MG63 (cell line): ENCODE measurements around the gene PRKAG2. TPM values are rescaled to one million over a fixed set of nuclear protein-coding genes. Genes with fewer than 3 reads are reported as not detected.
"Not testable (repeated sequence)": the region's sequence is repeated elsewhere in the genome, so short reads cannot be mapped to it uniquely, and the experiment has no call there.

Source experiments
- DNase-seq: peaks from one replicate; pipeline ENCODE4 v3.0.0-alpha.2; 2020
- H3K27me3 ChIP-seq: fragments of 250-450 bp; sonication (Bioruptor Pico); 2 replicates; pipeline ENCODE4 v1.5.1; 2020; ENCODE audit warnings: mild to moderate bottlenecking, moderate library complexity
- H3K36me3 ChIP-seq: fragments of 250-450 bp; sonication (Bioruptor Pico); 2 replicates; pipeline ENCODE4 v1.5.1; 2020; ENCODE audit warnings: mild to moderate bottlenecking, moderate library complexity
- H3K4me3 ChIP-seq: fragments of 250-450 bp; sonication (Bioruptor Pico); 2 replicates; pipeline ENCODE4 v1.5.1; 2020; ENCODE audit warnings: mild to moderate bottlenecking, moderate library complexity
- H3K9me3 ChIP-seq: fragments of 250-450 bp; sonication (Bioruptor Pico); 2 replicates; pipeline ENCODE4 v1.5.1; 2020; ENCODE audit warnings: mild to moderate bottlenecking, moderate library complexity
- total RNA-seq: library from RNA; depleted of rRNA; stranded (reverse); fragments of >200 nt; shearing (Covaris generic); gene quantifications from 2 replicates; pipeline ENCODE4 v1.2.3, GENCODE V29; 2014; ENCODE audit warnings: low replicate concordance

Gene PRKAG2
- total RNA-seq, 1 experiment from 2014 or later, result 15.2 TPM

GRCh38 chr7:151755131-151755801 lies 121.6 kb downstream of the PRKAG2 start:
- Histone ChIP-seq H3K27me3 (no peaks in the 10 kb centered on the region), H3K36me3 (no peaks in the 10 kb centered on the region), H3K9me3 (no peaks in the 10 kb centered on the region), H3K4me3 (no peak overlapping the region)
- no peak for DNase-seq

GRCh38 chr7:151754688-151755130 lies 122.2 kb downstream of the PRKAG2 start:
- Histone ChIP-seq H3K27me3 (no peaks in the 10 kb centered on the region), H3K9me3 (no peaks in the 10 kb centered on the region), H3K36me3 (no peaks in the 10 kb centered on the region), H3K4me3 (no peak overlapping the region)
- no peak for DNase-seq

- DNase-seq, result peak; percentile 90
- H3K9me3 ChIP-seq, result no peaks in the 10 kb centered on the region
- H3K36me3 ChIP-seq, result no peaks in the 10 kb centered on the region
- H3K27me3 ChIP-seq, result no peaks in the 10 kb centered on the region
- no peak overlapping the region for H3K4me3 ChIP-seq
These were observed 122.7 kb downstream of the PRKAG2 start for GRCh38 chr7:151754142-151754590.

DNA sequence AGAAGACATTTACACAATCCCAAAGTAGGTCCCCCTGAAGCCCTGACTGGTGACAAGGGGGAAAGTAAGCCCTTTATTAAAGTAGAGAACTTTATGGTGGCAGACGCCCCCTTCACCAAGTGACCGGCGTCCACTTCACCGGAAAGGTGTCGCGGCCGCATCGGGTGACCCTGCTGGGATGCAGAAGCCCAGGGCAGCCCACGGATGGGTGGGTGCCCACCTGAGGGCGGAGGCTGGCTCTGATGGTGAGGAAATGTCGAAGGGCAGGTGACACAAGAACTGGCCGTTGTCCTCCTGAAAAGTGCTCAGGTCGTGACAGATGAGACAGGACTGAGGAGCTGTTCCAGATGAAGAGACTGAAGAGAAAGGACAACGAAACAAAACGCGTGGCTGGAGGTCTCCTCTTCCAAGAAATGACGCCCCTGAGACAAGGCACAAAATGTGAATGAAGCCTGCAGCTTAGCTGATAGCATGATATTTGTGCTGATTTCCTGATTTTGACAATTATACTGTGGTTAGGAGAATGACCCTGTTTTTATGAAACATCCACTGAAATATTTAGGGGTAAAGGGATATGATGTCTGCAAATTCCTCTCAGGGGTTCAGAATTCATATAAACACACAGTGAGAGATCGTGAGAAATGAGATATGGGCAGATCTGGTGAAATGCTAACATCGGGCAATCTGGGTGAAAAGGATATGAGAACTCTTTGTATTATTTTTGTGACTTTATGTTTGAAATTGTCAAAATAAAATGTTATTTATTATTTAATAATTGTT lies 123.9 kb downstream of the PRKAG2 start:
- no peak for DNase-seq

GRCh38 chr7:151752037-151752436 lies 124.9 kb downstream of the PRKAG2 start:
- no peaks in the 10 kb centered on the region for H3K9me3 ChIP-seq

More for the DNA sequence above, 123.9 kb downstream of the PRKAG2 start:
- H3K27me3 ChIP-seq, result no peaks in the 10 kb centered on the region
- no peak overlapping the region for H3K4me3 ChIP-seq
- H3K36me3 ChIP-seq, result no peaks in the 10 kb centered on the region
- H3K9me3 ChIP-seq, result no peaks in the 10 kb centered on the region

GRCh38 chr7:151748733-151749132 lies 128.2 kb downstream of the PRKAG2 start:
- Histone ChIP-seq H3K36me3 (no peaks in the 10 kb centered on the region), H3K9me3 (no peaks in the 10 kb centered on the region), H3K4me3 (no peak overlapping the region), H3K27me3 (no peaks in the 10 kb centered on the region)
- no peak for DNase-seq

More at GRCh38 chr7:151752037-151752436, 124.9 kb downstream of the PRKAG2 start:
- no peaks in the 10 kb centered on the region for H3K27me3 ChIP-seq
- H3K4me3 ChIP-seq, result no peak overlapping the region
- H3K36me3 ChIP-seq, result no peaks in the 10 kb centered on the region
- no peak for DNase-seq

DNA sequence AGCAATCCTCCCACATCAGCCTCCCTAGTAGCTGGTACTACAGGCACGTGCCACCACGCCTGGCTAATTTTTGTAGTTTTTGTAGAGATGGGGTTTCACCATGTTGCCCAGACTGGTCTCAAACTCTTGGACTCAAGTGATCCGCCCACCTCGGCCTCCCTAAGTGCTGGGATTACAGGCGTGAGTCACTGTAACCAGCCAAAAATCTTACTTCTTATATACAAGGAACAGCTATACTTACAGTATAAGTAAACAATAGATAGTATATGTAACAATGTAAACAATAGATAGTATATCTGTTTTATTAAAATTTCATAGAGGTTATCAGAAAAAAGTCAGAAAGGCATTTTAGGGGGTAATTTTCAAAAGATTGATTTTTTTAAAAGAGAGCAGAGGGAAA lies 128.9 kb downstream of the PRKAG2 start:
- H3K36me3 ChIP-seq, H3K9me3 ChIP-seq, H3K4me3 ChIP-seq, H3K27me3 ChIP-seq: not testable (repeated sequence)
- peak; percentile 34 for DNase-seq

GRCh38 chr7:151745706-151746105 lies 131.2 kb downstream of the PRKAG2 start:
- Histone ChIP-seq H3K27me3 (no peaks in the 10 kb centered on the region), H3K36me3 (no peaks in the 10 kb centered on the region), H3K9me3 (no peaks in the 10 kb centered on the region), H3K4me3 (no peak overlapping the region)
- no peak for DNase-seq

- no peaks in the 10 kb centered on the region for H3K9me3 ChIP-seq
- no peaks in the 10 kb centered on the region for H3K36me3 ChIP-seq
- no peak overlapping the region for H3K4me3 ChIP-seq
- peak; percentile 70 for DNase-seq
- no peaks in the 10 kb centered on the region for H3K27me3 ChIP-seq
These were observed 132.0 kb downstream of the PRKAG2 start for GRCh38 chr7:151744656-151745638.

GRCh38 chr7:151744051-151744580 lies 132.8 kb downstream of the PRKAG2 start:
- Histone ChIP-seq H3K27me3 (no peaks in the 10 kb centered on the region), H3K36me3 (no peaks in the 10 kb centered on the region), H3K9me3 (no peaks in the 10 kb centered on the region), H3K4me3 (no peak overlapping the region)
- no peak for DNase-seq

GRCh38 chr7:151743481-151743983 lies 133.4 kb downstream of the PRKAG2 start:
- no peaks in the 10 kb centered on the region for H3K27me3 ChIP-seq
- no peaks in the 10 kb centered on the region for H3K36me3 ChIP-seq
- H3K9me3 ChIP-seq, result no peaks in the 10 kb centered on the region
- DNase-seq, result no peak
- no peak overlapping the region for H3K4me3 ChIP-seq

GRCh38 chr7:151742713-151743480 lies 134.0 kb downstream of the PRKAG2 start:
- DNase-seq, result no peak
- H3K36me3 ChIP-seq, result no peaks in the 10 kb centered on the region
- H3K27me3 ChIP-seq, result no peaks in the 10 kb centered on the region
- H3K4me3 ChIP-seq, result no peak overlapping the region
- no peaks in the 10 kb centered on the region for H3K9me3 ChIP-seq

- H3K4me3 ChIP-seq, result no peak overlapping the region
- DNase-seq, result no peak
- H3K36me3 ChIP-seq, result no peaks in the 10 kb centered on the region
- H3K27me3 ChIP-seq, result no peaks in the 10 kb centered on the region
- no peaks in the 10 kb centered on the region for H3K9me3 ChIP-seq
These were observed 135.3 kb downstream of the PRKAG2 start for GRCh38 chr7:151741585-151741984.

GRCh38 chr7:151740081-151740851 lies 136.6 kb downstream of the PRKAG2 start:
- Histone ChIP-seq H3K9me3 (no peaks in the 10 kb centered on the region), H3K4me3 (no peak overlapping the region), H3K36me3 (no peaks in the 10 kb centered on the region), H3K27me3 (no peaks in the 10 kb centered on the region)
- no peak for DNase-seq

- H3K9me3 ChIP-seq, result no peaks in the 10 kb centered on the region
- H3K36me3 ChIP-seq, result no peaks in the 10 kb centered on the region
- no peaks in the 10 kb centered on the region for H3K27me3 ChIP-seq
- no peak for DNase-seq
- no peak overlapping the region for H3K4me3 ChIP-seq
These were observed 138.0 kb downstream of the PRKAG2 start for GRCh38 chr7:151738925-151739324.
